B cell (primary cell): Measurements from ENCODE around the gene PDZD7. TPM values are rescaled to one million over a fixed set of nuclear protein-coding genes. Genes with fewer than 3 reads are reported as not detected.
A peak's percentile ranks its signal among the peaks of the same experiment; 100 is the strongest.

Experiments
- ATAC-seq: fragments of 200-7000 bp; cut with Tn5 transposase; one replicate; pipeline ENCODE4 v1.10.0; 2021; ENCODE audit warnings: low read depth, mild to moderate bottlenecking, moderate number of reproducible peaks, moderate library complexity
- CTCF ChIA-PET: fragments of 350-600 bp; sonication (Branson Sonifier 250); formaldehyde crosslinking; loops from one replicate; lab custom pipeline; 2021; ENCODE audit warnings: antibody characterized with exemption, inconsistent platforms; lab: Charles Lee
- POLR2A ChIA-PET: fragments of 350-600 bp; sonication (Branson Sonifier 250); formaldehyde crosslinking; loops from one replicate; lab custom pipeline; 2021; ENCODE audit warnings: antibody characterized with exemption; lab: Charles Lee
- DNase-seq: peaks from one replicate; pipeline ENCODE4 v3.0.0; 2013
- H2AFZ ChIP-seq: 2 replicates; pipeline ENCODE4 v1.6.1; 2012; ENCODE audit warnings: mild to moderate bottlenecking, low read depth, low read length; ENCODE audit not compliant: insufficient read depth, poor library complexity, severe bottlenecking
- H3K27ac ChIP-seq, 2 donors: 1 replicate in 1 of 2; 2 replicates in 1 of 2; pipeline ENCODE4 v1.5.1; 2012 to 2013; ENCODE audit warnings: low read length in 2 of 2, mild to moderate bottlenecking in 2 of 2, moderate library complexity in 1 of 2
- H3K27me3 ChIP-seq, 4 experiments: fragments of 200-600 bp in 1 of 4; sonication (generic) in 1 of 4; replicated peaks in 1 of 4; 1 replicate in 2 of 4; 2 replicates in 2 of 4; pipeline versions ENCODE4 v1.6.1 to v1.7.0; 2013 to 2016; ENCODE audit warnings: low read length in 3 of 4, mild to moderate bottlenecking in 2 of 4, mixed read lengths in 1 of 4, moderate library complexity in 1 of 4; ENCODE audit not compliant: insufficient read depth in 4 of 4, control insufficient read depth in 3 of 4; ENCODE audit errors: control extremely low read depth in 1 of 4
- H3K36me3 ChIP-seq, 2 experiments: replicated peaks in 1 of 2; 1 replicate in 1 of 2; 2 replicates in 1 of 2; pipeline versions ENCODE4 v1.6.1 to v1.7.1; 2013; ENCODE audit warnings: low read length in 1 of 2; ENCODE audit not compliant: insufficient read depth in 2 of 2, control insufficient read depth in 1 of 2; ENCODE audit errors: control extremely low read depth in 1 of 2, extremely low read depth in 1 of 2
- H3K4me1 ChIP-seq, 2 donors: fragments of 200-600 bp in 1 of 2; sonication (generic) in 1 of 2; 1 replicate in 1 of 2; 2 replicates in 1 of 2; pipeline versions ENCODE4 v1.5.1 to v1.6.1; 2013 to 2017; ENCODE audit warnings: low read length in 2 of 2; ENCODE audit not compliant: control insufficient read depth in 2 of 2, insufficient read depth in 2 of 2
- H3K4me2 ChIP-seq: replicated peaks from 2 replicates; pipeline ENCODE3; 2012; ENCODE audit warnings: mild to moderate bottlenecking, low read depth, low read length; ENCODE audit not compliant: poor library complexity, severe bottlenecking
- H3K4me3 ChIP-seq, 5 experiments: fragments of 200-600 bp in 1 of 5; sonication (generic) in 1 of 5; 1 replicate in 3 of 5; 2 replicates in 2 of 5; pipeline versions ENCODE4 v1.5.1 to v1.7.0; 2011 to 2016; ENCODE audit warnings: low read length in 4 of 5, mild to moderate bottlenecking in 4 of 5, low read depth in 2 of 5, control low read depth in 1 of 5, moderate library complexity in 1 of 5; ENCODE audit not compliant: insufficient read depth in 1 of 5; ENCODE audit errors: control extremely low read depth in 1 of 5, extremely low read depth in 1 of 5
- H3K79me2 ChIP-seq: fragments of 200-600 bp; sonication (generic); one replicate; pipeline ENCODE4 v1.6.0; 2016; ENCODE audit warnings: low read length; ENCODE audit not compliant: control insufficient read depth, insufficient read depth
- H3K9ac ChIP-seq: fragments of 200-600 bp; sonication (generic); 2 replicates; pipeline ENCODE4 v1.6.1; 2017; ENCODE audit warnings: mild to moderate bottlenecking, low read length, moderate library complexity
- H3K9me3 ChIP-seq, 3 donors: one replicate each; pipeline versions ENCODE4 v1.6.1 to v1.7.1; 2013; ENCODE audit warnings: low read length in 2 of 3; ENCODE audit not compliant: control insufficient read depth in 2 of 3, insufficient read depth in 1 of 3; ENCODE audit errors: control extremely low read depth in 1 of 3
- H4K20me1 ChIP-seq: 2 replicates; pipeline ENCODE4 v1.6.0; 2012; ENCODE audit warnings: mild to moderate bottlenecking, low read length; ENCODE audit not compliant: insufficient read depth, control insufficient read depth, poor library complexity, severe bottlenecking
- H3K27ac Mint-ChIP-seq: one replicate; pipeline ENCODE4 v1.8.0; 2021; ENCODE audit warnings: mixed read lengths
- H3K27me3 Mint-ChIP-seq: one replicate; pipeline ENCODE4 v1.8.0; 2021; ENCODE audit warnings: mixed read lengths
- H3K4me1 Mint-ChIP-seq: one replicate; pipeline ENCODE4 v1.8.0; 2021; ENCODE audit warnings: mixed read lengths
- H3K4me3 Mint-ChIP-seq: one replicate; pipeline ENCODE4 v1.8.0; 2021; ENCODE audit warnings: mixed read lengths
- H3K9me3 Mint-ChIP-seq: one replicate; pipeline ENCODE4 v1.8.0; 2022; ENCODE audit warnings: mixed read lengths; ENCODE audit not compliant: insufficient read depth
- CTCF ChIP-seq: fragments of 200-600 bp; IDR thresholded peaks from one replicate; pipeline ENCODE4 v1.8.0; 2022; ENCODE audit warnings: antibody characterized with exemption, mild to moderate bottlenecking
- EZH2 ChIP-seq: IDR thresholded peaks from 2 replicates; pipeline ENCODE4 v1.6.1; 2012; ENCODE audit warnings: borderline replicate concordance, low read depth, mild to moderate bottlenecking, moderate library complexity, low read length; ENCODE audit not compliant: insufficient read depth, poor library complexity, severe bottlenecking
- WGBS: methylation state at CpG from one replicate; pipeline ENCODE4 v1.1.5; 2013; ENCODE audit warnings: missing lambda C conversion rate; ENCODE audit not compliant: insufficient coverage; 5-methylcytosine and 5-hydroxymethylcytosine counted together
- intact Hi-C: fragments of 100-400 bp; cut with micrococcal nuclease; formaldehyde crosslinking; loops from one replicate; pipeline ENCODE4 v1.10.0; 2022
- polyA plus RNA-seq: library from polyadenylated mRNA; depleted of rRNA; stranded (reverse); fragments of >200 nt; gene quantifications from 2 replicates; pipeline ENCODE4 v1.2.3, GENCODE V29; 2012
- total RNA-seq, 2 donors: library from RNA; stranded (reverse); fragments of 120-200 nt in 1 of 2; gene quantifications; 1 replicate in 1 of 2; 2 replicates in 1 of 2; pipeline versions ENCODE4 v1.2.3 to v1.2.4, GENCODE V29; 2013 to 2022

The PDZD7 gene
- total and polyA plus RNA-seq, 2 donors (not counting 1 experiment from before 2014, with no cell fraction given): 0.64 to 0.69 TPM

- H2AFZ ChIP-seq: no peak overlapping the region
- no peak for ATAC-seq
- POLR2A ChIA-PET: no interaction called here
These were observed 59.8 kb downstream of the PDZD7 start for GRCh38 chr10:100970914-100971811.

More at GRCh38 chr10:100970914-100971811, 59.8 kb downstream of the PDZD7 start:
- Histone ChIP-seq H3K9ac (no peak overlapping the region), H3K79me2 (no peaks in the 10 kb centered on the region), H3K4me2 (no peak overlapping the region), H3K27me3 (no peaks in the 10 kb centered on the region), H3K4me1 (peaks cover 13 to 17% of the 10 kb centered on the region in 2 donors), H3K4me3 (no peak overlapping the region), H4K20me1 (no peaks in the 10 kb centered on the region), H3K9me3 (no peaks in the 10 kb centered on the region), H3K27ac (no peak overlapping the region), H3K36me3 (peaks cover 0 to 5% of the 10 kb centered on the region in 2 experiments)
- H3K4me1 Mint-ChIP-seq: peaks cover 16% of the 10 kb centered on the region
- DNase-seq: no peak
- WGBS: 87% methylated on average over 3 of the region's 4 CpGs
- no peak for TF ChIP-seq EZH2
- no peak for TF ChIP-seq CTCF
- CTCF ChIA-PET: no interaction called here
- H3K27ac Mint-ChIP-seq: no peak overlapping the region
- intact Hi-C loops: loop anchor here (2.0 kb wide), 1 partner anchor 16 kb away; the partner anchor contains the start of genes MRPL43 and TWNK
- H3K9me3 Mint-ChIP-seq: no peaks in the 10 kb centered on the region
- H3K27me3 Mint-ChIP-seq: no peaks in the 10 kb centered on the region
- H3K4me3 Mint-ChIP-seq: peak overlapping the region; percentile 63
